HG03432 (cell line): Measurements from ENCODE around the gene RGS3.

Experiments
- ATAC-seq: cut with Tn5 transposase; IDR thresholded peaks from one replicate; pipeline ENCODE4 v1.9.1; 2021; ENCODE audit warnings: mild to moderate bottlenecking, moderate library complexity; ENCODE audit not compliant: unreplicated experiment

The RGS3 gene

DNA sequence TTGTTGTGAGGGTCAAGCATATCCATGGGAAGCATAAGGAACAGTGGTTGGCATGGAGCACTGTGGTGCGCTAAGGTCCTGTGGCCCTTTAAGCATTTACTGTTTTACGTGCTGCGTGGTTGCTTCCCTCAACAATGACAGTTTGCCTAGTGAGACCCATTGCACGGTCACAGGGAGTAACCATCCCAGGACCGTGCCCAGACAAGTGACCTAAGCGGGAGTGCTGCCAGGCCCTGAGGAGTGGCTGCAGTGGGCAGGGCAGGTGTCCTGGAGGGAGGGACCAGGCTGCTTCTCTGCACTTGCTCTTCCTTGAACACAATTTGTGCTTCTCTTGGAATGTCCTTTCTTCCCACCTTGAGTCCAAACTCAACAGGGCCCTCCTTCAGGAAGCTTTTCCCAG lies 64.6 kb downstream of the RGS3 start:
- no peak for ATAC-seq

DNA sequence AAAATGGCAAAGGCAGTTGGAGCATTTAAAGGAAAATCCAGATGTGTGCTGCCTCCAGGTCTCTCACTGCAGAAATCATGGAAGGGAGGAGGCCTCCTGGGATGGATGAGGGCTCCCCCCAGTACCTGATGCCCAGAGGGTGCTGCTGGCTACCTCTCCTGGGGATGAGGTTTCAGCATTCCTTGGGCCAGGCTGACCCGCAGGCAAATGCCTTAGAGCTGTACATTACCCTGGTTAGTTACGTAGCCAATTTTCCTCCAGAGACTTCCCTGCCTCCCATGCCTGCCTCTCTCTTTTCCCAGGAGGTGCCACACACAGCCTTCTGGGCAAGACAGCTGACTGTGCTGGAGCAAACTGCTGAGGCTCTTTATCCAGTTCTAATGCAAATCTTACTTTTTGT lies 65.3 kb downstream of the RGS3 start:
- ATAC-seq: no peak

- no peak for ATAC-seq
Observed at GRCh38 chr9:113529336-113530009, 65.9 kb downstream of the RGS3 start.

DNA sequence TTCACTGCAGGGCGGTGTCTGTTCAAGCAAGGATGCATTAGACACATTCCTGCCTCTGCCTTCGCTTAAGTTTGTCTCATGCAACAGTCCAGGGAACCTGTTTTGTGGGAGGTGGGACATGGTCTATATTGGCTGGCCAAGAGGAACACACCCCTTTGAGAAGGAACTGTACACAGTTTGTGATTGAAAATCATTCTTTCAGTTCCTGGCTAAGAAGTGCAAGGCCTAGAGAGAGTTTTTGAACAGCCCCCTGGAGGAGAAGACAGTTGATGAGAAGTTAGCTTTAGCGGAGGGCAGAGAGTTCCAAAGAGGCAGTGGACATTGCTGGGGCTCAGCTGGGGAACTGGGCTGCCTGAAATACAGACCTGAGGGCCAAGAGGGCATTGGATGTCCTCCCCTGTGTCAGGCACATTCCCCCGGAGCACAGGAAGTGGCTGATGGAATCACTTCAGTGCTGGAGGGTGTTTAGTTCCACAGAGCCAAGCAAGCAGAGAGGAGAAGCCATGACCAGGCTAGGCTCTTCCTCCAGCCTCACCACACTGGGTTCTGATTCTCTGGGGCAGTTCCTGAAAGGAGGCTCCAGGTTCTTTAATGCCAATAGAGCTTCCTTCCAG lies 66.6 kb downstream of the RGS3 start:
- ATAC-seq: no peak

DNA sequence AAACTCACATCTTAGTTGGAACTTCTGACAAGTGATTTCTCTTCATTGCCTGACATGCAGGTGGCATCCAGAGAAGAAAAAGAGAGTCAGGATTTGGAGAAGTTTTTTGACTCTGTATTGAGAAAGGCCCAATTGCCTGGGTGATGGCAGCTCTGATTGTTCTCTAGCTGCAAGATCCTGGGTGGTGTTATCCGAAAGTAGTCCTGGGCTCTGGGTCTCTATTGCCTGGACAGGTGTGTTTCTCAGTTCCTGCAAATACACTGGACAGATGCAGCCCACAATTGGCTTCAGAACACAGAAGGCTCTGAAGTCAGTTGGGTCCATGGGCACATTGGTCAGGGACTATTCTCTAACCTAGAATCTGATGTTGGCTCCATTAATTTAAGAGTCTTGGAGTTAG lies 67.4 kb downstream of the RGS3 start:
- ATAC-seq: no peak

DNA sequence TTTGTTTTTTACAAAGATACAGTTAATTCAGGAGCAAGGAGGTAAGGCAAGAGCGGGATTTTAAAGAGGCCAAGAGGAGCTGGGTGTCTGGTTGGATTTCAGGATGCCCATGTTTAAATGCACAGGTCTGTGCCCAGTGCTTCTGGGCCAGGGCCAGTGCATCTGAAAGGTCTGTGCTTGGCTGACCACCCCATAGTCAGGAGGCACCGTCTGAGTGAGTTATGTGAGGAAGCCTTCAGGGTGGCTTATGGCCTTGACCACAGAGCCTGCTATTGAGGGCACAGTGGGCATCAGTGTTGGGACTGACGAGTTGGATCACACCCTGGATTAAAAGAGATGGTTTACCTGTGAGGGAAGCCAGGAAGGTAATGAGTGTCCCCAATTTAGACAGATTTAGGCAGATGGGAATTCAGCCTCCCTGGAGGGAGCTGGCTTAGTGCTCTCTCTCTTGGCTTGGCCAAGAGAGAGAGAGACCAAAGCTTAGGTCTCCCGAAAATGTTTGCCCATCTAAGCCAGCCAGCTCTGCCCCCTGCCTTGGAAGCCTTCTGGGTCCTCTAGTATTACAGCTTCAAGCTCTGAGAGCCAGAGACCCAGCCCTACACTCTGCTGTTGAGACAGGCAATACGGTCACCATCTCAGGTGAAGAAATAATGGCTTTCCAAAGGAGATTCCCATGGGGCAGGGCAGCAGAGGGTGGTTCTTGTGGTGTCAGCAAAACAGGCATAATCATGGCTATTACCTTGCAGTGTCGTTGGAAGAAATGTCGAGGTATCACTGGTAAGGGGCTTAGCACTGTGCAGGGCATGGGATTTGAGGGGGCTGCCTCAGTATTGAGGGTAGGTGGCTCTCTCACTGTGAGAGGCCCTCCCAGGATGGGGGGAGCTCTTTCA lies 68.6 kb downstream of the RGS3 start:
- ATAC-seq: no peak

DNA sequence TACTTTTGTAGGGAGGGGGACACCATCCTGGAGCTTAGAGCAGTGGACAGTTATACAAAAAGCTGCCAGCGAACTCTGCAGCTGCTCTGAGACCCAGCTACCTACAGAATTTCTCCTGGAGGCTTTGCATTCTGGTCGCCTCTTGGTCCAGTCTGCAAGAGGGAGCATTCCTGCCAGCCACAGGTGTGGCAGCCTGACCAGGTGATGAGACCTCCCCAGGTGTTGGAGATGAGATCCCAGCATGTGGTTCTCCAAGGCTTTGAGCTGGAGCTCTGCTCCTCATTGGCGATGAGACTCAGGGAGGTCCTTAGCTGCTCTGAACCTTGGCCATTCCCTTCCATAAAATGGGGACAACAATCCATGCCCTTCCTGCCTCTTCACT lies 69.3 kb downstream of the RGS3 start:
- ATAC-seq: no peak

DNA sequence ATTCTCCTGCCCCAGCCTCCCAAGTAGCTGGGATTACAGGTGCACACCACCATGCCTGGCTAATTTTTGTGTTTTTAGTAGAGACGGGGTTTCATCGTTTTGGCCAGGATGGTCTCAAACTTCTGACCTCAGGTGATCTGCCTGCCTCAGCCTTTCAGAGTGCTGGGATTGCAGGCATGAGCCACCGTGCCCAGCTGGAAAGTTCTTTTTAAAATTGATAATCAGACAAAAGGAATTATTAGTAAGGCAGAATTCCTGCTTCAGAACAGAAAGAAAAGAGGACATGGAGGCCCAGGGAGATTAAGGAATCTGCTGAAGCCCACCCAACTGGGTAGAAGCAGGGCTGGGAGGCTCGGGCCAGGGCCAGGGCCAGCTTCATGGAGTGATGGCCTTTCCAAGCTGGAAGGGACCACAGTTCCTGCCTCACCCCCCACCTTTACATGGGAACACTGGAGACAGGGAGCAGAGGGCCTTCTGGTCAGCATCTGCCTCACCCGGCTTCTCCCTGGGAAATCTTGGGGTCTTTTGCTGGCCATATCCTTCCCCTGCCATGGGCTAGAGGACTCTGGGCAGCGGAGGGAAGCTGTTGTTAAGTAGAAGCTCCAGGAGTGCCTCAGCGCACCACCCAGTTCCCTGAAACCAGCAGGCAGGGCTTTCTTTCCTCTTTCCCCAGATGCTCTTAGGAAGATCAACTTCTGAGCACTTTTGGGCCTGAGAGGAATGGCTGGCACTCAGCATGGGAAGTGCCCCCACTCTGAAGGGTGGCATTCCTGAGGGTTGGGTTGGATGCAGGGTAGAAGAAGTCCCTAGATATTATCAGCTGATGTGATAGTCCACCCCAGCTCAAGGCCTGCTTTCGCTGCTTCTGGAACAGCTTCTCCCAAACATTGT lies 70.1 kb downstream of the RGS3 start:
- no peak for ATAC-seq

DNA sequence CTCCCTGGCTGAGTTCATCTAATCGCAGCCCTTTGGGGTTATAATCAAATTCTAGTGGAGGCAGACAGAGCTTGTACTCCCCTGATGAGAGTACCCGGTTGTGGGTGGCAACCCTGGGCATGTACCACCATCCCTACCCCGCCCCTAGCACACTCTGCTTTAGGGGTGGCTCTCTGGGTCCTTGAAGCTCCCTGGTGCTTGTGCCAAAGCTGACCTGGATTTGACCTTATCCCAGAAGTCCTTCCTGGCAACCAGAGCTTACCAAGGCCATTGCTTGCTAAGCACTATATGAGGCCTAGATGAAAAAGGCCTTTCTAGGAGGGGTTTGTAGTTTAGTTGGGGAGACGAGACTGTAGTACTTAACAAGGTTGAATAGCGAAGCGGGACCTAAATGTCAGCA lies 72.2 kb downstream of the RGS3 start:
- no peak for ATAC-seq

DNA sequence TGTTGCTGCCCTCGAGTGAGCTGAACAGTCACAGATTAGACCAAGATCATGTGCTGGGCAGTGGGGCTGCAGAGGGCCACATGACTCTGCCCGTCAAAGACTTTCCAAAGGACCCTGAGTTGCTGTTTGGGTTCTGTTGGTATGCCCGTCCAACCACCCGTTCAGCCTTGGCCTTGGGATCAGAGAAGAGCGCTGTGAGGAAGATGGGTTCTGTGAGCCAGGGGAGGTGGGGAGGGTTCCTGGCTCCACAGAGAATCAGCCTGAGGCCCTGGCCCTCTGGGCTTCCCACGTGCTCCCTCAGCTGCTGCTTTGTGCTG lies 72.6 kb downstream of the RGS3 start:
- no peak for ATAC-seq

DNA sequence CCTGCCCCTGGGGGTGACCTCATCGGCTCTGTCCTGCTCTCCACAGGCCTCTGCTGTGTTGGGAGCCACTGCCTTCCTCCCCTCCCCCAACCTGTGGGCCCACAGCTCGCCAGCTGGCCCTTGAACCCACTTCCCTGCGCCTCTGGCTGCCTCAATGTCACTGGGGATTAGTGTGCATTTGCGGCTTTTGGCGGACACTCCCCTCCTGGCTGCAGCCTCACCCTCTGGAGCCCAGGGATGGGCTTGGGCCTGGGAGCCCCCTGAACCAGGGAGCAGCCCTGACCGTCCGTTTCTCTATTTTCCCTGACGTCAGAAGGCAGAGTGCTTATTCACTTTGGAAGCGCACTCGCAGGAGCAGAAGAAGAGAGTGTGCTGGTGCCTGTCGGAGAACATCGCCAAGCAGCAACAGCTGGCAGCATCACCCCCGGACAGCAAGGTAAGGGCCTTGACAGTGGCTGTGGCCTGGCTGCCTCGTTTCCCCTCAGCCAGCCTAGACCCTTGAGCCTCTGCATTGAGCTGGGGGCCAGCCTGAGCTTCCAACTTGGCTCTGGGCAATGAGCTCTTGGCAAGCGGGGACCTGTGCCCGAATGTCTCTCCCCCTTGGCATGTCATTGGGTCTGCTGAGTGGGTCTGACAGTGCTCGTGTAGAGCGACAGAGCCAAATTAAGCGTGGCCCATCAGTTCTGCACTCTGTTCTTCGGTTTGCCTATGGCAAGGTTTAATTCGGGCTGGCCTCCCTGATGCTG lies 73.1 kb downstream of the RGS3 start:
- ATAC-seq: no peak

DNA sequence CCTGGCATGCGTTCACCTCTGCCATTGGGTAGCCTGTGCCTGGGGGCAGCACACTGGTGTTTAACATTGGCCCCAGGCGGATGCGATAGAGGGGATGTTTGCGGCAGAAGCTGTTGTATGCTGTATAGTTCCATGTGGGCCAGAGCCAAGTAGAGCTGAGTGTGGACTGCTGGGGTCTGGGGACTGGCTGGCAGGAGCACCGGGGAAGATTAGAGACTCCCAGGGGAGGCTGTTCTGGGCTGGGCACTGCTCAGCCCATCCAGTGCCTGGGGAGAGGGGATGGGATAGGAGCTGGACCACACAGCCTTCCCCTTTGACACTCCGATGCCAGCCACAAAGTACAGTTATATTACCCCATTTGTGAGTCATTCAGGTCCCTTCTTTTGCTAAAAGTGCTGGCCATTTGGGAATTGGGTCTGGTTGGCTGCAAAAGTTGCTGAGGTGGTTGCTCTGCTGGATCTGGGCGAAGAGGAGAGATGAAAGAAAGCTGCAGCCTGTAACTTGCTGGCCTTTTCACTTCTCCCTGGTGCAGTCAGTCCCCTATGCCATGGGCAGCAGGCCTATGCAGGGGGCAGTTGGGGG lies 73.8 kb downstream of the RGS3 start:
- no peak for ATAC-seq

- no peak for ATAC-seq
Observed at GRCh38 chr9:113538131-113538530, 74.6 kb downstream of the RGS3 start.

- ATAC-seq: no peak
Observed at GRCh38 chr9:113538701-113539430, 75.3 kb downstream of the RGS3 start.

DNA sequence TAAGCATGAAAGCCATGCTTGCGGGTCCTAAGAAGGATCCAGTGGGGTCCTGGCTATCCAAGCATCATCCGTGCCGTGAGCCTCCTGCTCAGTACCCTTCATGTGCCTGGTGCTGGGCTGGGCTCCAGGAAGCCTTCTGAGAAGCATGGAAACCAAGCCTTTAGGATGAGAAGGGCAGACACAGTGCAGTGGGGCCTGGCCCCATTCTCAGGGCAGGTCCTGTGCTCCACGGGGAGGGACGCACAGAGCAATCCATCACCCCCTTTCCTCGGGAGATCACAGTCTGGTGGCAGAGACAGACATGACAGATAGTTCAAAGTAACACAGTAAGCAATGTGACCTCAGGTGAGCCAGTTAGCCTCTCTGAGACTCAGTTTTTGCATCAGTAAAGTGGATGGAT lies 76.9 kb downstream of the RGS3 start:
- ATAC-seq: no peak

- no peak for ATAC-seq
Observed at GRCh38 chr9:113541019-113541900, 77.7 kb downstream of the RGS3 start.

DNA sequence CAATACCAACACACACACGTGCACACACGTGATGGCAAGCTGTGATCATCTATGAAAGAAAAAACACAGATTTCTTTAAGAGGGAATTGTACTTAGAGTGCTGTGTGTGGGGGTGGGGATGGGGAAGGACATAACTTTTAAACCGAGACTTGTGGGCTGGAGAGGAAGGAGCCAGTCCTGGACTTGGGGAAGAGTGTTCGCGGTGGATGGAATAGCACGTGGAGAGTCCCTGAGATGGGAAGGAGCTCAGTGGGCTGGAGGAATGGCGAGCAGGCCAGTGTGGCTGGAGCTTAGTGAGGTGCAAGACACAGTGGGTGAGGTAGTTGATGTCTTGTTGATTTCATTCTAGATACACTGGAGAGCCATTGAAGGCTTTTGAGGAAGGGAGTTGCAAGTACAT lies 78.5 kb downstream of the RGS3 start:
- no peak for ATAC-seq

DNA sequence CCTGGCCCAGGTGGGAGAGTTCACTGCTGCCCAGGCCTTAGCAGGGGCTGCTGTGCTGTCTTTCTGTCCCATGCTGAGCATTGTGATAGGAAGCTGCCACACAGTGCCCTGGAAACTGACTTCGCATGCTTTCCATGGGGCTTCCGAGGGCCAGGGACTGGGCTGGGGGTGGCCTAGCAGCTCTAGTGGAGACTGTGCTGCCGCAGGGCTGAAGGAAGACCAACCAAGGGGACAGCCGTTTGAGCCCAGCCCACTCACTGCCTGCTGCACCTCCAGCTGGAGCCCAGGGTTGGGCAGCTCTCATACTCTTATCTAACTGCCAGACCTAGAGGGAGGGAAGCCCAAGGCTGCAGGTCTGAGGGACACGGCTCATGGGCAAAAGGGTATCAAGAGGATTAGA lies 79.2 kb downstream of the RGS3 start:
- ATAC-seq: no peak
